T-helper 1 cell (primary cell): ENCODE data around the gene G6PC3.
"Not testable (repeated sequence)": the region's sequence is repeated elsewhere in the genome, so short reads cannot be mapped to it uniquely, and the experiment has no call there.

Experiments
- DNase-seq, 5 donors: peaks; one replicate each; pipeline ENCODE4 v3.0.0-alpha.2; 2012 to 2020

Gene G6PC3

DNA sequence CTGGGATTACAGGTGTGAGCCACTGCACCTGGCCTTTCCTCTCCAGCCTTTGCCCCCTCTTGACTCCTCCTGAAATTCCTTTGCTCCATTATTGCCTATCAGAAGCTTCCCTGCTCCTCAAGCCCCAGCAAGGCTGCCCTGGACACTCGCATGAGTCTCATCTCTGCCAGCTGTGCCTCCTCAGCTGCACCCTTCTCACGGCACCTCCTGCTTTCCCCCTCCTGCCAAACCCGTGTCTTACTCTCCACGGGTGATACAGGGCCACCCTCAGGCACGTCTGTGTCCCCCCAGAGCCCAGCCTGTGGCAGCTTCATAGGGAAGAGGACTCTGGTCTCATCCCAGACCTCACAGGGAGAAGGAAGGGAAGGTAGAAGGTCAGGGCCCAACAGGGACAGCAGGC lies 15.4 kb downstream of the G6PC3 start:
- no peak for DNase-seq

DNA sequence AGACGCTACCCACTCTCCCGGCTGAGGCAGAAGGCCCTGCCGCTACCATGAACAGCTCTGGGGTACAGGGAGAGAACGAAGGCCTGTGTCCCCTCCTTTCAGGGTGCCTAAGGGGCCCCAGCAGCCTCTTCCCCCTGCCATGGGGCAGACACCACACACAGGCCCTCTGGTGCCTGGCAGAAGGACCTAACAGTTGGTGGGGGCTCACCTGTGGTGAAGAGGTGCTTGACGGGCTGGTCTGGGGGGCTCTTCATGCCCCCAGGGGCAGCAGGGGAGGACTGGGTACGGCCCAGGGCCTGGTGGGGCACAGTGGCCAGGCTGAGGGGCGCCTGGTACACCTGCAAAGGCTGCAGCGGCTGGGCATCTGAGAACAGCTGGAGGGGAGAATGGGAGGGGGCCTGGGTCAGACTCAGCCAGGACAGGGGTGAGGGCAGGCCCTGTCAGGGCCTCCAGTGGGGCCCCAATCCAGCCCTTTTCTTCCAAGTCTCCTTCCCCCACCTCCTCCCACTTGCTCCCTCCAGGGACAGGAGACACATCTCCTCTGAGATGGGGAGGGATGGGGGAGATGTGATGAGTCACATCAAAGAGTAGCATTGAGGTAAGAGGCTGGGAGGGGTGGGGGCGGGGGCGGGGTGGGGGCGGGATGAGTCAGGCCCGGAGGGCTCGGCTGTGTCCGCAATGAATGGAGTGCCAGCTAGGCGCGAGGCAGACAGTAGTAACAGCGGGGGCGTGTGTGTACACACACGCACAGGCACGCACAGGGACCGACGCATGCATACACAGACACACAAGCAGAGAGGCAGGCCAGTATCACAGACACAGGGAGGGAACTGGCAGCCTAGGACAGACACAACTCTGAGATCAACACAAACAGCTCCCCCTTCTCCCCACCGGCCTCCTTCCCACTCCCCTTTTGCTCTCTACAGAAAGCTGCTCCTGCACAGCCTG lies 16.1 kb downstream of the G6PC3 start:
- DNase-seq, result peak in 1 of 5 donors; percentile 40

DNA sequence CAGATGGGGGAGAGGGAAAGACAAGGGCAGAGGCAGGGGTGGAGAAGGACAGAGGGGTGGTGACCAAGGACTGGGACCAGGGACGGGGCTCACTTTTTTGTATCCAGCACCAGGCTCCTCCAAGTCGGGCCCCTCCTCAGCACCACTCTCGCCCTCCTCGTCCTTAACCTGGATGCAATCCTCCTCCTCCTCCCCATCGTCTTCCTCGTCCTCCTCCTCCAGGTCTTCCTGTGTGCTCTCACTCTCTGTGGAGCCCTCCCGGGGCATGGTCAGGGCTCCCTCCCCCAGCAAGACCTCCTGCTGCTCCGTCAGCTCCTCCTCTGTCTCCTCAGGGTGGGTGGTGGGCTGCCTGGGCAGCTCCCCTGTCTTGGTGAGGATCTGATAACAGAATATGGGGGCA lies 16.8 kb downstream of the G6PC3 start:
- DNase-seq, result no peak

DNA sequence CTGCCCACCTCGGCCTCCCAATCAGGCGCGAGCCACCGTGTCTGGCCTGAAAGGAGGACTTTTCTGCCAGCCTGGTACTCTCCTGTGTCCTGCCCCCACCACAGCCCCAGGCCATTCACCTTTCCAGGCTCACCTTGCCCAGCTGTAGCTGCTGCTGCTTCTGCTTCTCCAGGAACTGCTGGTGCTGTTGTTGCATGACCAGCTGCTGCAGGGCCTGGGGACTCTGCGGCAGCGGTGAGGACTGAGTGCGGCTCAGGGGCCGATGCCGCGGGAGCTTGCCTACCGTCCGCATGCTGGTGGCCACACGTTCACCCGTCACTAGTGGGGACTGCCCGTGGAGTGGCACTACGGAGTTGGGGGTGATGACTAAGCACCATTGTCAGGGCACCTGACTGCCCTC lies 17.7 kb downstream of the G6PC3 start:
- DNase-seq, result no peak

DNA sequence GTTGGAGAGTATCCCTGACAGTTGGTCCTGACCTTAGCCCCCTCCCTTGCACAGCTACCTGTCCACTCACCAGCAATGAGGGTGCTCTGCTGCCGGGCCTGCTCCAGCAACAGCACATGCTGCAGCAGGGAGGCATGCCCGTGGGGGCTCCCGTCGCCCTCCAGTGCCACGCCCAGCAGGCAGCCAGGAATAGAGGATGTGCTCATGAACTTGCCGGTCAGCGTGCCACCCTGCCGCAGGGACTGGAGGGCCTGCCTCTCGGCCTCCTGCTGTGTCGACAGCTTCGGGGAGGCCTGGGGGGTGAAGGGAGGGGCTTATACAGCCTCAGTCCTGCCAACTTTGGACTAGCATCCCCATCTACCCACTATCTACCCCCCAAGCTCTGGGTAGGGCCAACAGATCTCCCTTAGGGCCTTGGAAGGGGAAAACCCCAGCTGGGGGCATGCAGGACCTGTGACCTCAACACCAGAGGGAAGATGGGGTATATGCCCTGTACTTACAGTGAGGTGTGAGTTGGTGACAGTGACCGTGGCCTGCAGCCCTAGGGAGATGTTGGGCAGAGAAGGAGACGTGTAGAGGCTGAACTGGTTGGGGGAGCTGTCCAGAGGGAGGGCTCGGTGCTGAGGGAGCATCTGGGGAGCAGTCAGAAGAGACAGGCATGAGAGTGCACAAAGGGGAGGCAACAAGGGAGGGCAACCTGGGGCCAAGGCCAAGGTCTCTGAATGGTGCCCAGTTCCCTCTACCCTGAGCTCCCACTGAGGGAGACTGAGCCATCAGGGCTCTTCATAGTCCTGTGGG lies 20.9 kb downstream of the G6PC3 start:
- no peak for DNase-seq

DNA sequence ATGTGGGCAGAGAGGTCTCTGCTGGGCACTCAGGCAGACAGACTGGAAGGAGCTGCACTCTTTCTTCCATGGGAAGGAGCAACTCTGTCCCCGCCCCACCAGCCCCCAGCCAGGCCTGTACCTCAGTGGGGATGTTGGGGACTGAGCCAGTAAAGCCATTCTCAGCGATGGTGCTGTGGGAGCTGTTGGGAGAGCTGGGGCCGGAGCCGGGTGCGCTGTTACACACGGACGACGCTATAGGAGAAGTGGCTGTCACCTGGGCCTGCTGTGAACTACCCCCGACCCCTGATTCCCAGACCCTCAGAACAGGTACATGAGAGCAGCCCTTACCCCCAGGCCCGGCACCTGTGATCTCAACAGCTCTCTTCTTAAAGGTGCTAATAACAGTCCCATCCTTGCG lies 21.5 kb downstream of the G6PC3 start:
- no peak for DNase-seq

DNA sequence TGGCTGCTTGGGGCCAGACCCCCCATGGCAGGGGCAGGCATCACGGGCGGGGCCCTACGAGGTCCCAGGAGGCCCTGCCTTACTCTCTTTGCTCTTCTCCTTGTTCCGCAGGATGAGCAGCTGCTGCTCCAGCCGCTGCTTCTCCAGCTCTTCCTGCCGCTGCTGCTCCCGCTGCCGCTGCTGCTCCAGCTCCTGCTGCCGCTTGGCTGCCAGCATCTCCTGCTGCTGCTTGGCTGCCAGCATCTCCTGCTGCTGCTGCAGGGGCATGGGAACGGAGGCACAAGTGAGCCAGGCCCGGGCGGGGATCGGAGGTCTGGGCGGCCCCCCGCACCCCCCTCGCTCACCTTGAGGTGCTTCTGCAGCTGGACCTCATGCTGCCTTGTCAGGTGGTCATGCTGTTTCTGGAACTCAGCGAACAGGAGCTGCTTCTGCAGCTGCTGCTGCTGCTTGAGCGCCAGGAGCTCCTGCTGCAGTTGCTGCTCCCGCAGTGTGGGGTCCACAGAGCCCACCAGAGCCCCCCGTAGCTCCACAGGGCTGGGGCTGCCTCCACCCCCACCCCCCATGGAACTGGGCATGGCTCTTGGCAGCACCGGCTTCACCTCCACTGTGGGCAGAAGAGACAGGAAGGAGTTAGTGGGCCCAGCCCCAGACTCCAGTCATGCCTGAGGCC lies 22.8 kb downstream of the G6PC3 start:
- no peak for DNase-seq

DNA sequence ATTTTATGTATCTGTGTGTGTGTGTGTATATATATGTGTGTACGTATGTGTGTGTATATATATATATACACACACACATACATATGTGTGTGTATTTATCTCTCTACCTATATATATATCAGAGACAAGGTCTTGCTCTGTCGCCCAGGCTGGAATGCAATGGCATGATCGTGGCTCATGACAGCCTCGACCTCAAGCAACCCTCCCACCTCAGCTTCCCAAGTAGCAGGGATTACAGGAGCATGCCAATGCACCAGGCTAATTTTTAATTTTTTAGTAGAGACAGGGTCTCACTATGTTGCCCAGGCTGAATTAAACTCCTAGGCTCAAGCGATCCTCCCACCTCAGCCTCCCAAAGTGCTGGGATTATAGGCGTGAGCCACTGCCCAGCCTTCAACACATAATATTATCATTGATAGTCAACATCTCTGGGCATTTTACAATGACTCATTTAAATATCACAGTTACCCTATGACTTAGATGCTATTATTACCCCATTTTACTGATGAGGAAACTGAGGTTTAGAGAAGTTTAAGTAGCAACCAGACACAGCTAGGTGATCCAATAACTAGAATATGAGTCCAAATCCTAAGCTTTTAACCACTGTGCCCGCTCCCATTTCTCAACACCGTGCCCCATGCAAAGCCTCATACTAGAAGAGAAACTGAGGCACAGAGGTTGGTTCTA lies 24.3 kb downstream of the G6PC3 start:
- DNase-seq, result no peak

DNA sequence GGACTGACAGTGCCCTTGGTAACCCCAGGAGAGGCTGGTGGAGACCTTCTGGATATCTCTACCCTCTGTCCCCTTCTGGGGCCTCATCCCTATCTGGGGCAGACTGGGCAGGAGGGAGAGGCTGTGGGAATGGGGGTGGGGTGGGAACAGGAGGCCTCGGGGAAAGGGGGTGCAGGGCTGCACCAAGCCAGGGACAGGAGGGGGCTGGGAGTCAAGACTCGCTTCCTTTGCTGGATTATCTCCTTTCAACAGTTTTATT lies 24.8 kb downstream of the G6PC3 start:
- DNase-seq, result no peak

DNA sequence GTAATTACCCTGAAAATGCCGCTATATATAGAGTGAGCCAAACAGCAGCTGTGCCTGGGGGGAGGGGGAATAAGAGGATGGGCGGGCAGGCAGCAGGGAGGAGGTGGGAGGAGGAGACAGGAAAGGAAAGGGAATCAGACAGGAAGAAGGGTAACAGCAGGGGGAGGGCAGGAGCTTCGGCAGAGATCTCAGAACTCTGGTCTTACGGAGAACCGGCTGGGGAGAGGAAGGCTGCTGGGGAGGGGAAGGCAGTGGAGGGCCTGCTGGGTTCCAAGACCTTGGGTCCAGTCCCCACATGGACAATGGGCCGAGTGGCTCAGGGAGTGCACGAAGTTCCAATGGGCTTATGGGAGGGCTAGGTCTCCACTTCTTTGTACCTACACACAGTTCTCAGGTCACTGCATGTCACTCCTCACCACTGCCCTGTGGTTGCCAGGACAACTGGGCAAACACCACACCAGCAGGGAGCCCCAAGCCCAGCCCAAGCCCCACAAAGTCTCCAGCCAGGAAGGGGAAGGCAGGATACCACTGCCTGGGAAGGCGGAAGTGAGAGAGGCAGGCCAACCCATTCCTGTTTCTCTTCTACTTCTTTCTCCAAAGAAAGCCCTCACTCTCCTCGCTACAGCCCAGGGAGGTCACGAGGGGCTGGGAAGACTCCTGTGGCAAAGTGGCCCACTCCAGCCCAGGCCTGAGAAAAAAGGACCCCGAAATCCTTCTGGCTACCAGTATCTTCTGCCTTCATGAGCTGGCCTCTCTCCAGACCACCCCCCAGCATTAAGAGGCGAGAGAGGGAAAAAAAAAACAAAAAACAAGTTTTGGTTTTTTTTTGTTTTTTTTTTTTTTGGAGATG lies 25.3 kb downstream of the G6PC3 start:
- no peak for DNase-seq

DNA sequence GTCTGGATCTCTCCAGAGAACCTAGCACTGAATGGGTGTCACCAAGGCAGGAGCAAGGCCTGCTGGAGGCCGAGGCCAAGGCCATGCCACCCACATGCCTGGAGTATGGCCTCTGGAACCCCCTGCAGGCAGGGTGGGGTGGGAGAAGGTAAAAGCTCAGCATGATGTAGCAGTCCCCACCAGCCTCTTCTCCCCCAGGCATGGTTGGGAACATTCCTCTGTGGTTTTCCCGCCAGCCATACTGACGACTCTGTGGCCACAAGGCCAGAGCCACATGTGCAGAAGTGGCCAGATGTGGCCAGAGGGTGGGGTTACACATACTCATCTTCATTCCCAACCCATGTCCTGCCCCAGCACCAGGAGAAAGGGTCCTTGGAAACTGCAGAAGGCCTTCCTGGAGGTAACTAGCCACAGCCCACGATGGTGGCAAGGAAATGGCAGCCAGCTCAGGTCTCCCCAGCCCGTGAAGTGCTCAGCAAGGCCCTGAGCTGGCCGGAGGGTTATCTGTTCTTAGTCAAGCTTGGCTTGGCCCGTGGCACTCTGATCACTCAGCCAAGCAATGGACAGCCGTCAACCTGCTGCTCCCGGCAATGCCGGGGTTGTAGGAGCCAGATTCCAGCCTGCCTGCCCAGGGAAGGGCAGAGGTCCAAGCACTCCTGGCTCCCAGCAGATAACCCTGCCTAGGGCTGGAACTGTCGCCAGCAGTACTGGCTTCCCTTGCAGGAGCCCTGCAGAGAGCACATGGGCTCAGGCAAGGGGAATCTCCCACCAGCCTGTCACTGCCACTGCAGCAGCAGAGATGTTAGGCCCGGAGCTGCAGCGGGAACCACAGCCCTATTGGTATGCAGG lies 26.8 kb downstream of the G6PC3 start:
- DNase-seq, result no peak

DNA sequence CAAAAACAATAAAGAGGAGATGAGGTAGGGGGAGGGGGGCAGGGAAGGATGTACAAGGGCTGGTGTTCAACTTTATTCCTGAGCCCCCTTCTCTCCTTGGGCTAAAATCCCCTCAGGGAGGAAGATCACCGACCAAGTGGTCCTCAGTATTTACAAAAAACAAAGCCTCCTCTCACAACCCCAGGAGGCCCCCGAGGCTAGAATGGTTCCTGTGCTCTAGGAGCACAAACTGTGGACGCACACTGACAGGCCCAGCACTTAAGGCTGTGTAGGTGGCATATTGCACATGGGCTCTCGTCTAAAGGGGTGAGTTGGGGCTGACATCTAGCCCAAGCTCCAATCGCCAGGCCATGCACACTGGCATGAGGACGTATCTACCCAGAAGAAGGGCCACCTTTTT lies 31.3 kb downstream of the G6PC3 start:
- not testable (repeated sequence) for DNase-seq

DNA sequence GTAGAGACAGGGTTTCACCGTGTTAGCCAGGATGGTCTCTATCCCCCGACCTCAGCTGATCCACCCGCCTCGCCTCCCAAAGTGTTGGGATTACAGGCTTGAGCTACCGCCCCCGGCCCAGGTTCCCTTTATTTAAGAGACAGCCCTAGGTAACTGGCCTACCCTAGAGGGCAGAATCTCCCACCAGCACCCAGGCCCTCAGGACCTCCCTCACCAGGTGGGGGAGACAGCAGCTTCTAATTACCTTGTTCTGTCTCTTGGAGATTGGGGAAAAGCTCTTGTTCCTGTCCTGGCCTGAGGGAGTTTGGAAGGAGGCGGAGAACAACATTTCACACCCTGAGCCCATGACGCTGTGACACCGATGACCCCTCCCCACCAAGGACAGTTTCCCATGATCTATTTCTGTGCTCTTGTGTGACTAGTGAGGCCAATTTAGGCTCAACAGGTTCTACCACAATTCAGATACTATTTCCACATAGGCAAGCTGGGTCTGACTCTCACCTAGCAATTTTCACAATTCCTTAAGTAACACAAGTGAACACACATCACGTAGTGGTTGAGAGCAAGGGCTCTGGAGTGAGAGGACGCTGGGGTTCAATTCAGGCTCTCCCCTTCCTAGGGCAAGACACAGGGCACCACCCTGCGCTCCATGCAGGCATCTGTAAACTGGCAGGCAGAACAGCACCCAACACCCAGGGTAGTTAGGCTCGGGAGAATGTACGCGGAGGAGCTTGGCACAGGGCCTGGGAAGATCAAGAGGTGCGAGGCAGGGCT lies 32.5 kb downstream of the G6PC3 start:
- no peak for DNase-seq

DNA sequence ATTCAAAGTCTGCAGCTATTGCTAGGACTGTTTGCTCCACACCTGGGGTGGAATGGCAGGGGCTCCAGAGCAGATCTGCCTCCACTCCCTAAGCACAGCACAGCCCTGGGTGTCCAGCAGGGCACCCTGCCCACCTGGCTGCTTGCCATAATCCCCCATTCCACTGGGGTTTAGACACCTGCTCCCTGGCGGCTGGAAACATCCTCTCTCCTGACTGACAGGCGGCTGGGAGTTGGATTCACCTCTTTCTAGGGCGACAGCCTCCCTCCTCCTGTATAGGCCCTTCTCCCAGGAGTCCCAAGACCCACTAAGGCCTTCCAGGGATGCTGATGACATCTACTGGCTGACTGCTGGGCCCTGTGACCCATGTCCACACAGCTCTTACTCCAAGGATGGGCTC lies 34.9 kb downstream of the G6PC3 start:
- no peak for DNase-seq

DNA sequence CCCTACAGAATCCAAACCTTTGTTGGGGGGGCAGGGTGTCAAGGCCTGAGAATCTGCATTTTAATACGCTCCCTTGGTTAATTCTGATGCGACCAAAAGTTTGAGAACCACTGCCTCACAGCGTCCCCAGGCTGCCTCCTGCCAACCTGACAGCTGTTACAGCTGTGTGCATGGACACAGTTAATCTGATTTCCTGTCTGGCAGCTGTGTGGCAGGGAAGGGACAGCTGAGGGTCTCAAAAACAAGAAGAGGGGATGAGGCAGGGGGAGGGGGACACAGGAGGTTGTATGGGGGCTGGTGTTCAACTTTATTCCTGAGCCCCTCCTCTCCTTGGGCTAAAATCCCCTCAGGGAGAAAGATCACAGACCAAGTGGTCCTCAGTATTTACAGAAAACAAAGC lies 35.4 kb downstream of the G6PC3 start:
- no peak for DNase-seq

DNA sequence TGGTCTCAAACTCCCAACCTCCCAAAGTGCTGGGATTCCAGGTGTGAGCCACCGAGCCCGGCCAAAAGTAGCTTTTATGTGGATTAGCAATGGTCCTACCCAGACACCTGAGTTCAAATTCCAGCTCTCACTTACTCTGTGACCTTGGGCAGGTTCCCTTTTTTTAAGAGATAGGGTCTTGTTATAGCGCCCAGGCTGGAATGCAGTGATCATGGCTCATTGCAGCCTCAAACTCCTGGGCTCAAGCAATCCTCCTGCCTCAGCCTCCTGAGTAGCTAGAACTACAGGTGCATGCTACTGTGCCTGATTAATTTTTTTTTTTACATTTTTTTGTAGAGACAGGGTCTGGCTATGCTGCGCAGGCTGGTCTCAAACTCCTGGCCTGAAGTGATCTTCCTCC lies 36.3 kb downstream of the G6PC3 start:
- no peak for DNase-seq

DNA sequence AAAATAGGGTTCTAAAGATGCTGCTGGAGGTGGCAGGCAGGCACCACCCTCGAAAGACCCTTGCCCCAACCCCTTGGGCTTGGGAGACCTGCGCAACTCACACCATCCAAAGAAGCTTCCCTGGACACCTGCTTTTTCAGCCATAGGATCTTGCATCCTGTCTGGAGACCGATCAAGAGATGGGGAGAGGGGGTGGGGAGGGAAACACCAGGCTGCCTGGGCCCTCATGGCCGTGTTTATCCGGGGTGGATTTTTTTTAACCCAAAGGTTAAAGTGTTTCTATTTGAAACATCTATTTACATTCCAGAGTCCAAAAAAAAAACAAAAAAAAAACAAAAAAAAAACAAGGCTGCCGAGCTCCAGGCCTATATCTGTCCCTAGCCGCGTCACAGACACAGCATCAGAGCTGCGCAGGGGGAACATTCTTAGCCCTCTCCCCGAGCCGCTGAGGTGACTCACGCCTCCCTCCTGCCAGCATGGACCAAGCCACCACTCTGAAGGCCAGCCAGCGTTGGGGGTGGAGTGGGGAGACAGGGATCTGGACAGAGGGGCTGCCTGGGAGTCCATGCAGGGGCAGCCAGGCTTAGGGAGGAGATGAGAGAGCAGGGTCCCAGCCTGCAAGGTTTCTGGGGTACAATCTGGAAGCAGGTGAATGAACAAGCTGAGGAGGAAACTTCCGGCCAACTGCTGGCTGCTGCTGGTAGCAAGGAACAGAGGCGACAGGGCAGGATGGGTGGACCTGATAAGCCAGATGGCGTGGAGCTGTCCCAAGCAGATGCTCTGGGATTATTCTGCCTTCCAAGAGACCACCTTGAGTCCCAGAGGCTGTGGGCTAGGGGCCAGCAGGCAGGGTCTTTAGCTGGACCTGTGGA lies 38.1 kb downstream of the G6PC3 start:
- DNase-seq, result no peak

DNA sequence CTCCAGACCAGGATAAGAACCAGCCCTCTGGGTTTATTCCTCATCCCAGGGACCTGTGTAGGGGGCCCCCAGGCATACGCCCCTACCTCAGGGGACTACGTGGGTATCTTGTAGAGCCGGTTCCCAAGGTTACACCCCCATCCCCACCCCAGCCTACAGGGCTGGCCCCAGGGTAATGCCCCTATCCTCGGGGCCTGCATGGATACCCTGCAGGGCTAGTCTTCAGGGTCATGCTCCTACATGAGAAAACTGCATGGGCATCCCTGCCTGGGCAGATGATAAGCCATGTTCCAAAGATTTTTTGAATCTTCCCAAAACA lies 38.7 kb downstream of the G6PC3 start:
- DNase-seq, result no peak

DNA sequence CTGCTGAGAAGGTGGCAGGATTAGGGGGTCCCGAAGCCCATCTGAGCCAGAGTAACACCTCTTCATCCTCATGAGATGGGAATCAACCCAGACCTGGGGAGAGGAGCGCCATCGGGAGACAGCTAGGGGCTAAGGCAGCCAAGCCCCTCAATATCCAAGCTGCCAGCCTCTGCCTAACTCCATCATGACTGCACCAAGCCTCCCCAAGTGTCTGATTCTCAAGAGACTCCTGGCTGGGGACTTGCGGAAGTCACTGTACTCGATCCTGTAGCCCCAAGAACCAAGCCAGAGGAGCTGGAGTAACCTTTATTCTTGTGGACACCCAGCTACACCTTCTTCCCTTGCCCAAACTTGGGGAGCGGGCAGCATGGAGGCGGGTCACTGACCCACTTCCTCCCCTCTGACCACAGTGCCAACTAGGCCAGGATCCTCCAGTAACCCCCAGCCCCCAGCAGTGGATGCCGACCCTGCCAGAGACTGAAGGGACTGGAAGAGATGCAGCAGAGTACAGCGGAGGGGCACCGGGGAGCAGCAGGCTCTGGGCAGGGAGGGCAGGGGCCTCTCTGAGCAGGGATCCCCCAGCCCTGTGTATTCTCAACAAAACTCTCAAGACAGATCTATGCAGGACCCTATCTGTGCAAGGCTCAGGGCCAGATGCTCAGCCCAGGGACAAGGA lies 39.6 kb downstream of the G6PC3 start:
- no peak for DNase-seq
